Measurements from ENCODE around the gene ADCY2. TPM values are rescaled to one million over a fixed set of nuclear protein-coding genes. Genes with fewer than 3 reads are reported as not detected.

The ADCY2 gene
- total RNA-seq, 2 donors from 2014 or later: 5.2 to 17.7 TPM

GRCh38 chr5:7776442-7776841 lies 380.5 kb downstream of the ADCY2 start:
- DNase-seq (ENCODE audit: low spot score): no peak
- Histone ChIP-seq H3K27me3 (replicated peaks; ENCODE audit: insufficient read depth) (no peaks in the 10 kb centered on the region), H3K4me1 (replicated peaks) (no peaks in the 10 kb centered on the region), H3K9me3 (no peaks in the 10 kb centered on the region), H3K27ac (no peak overlapping the region), H3K36me3 (no peaks in the 10 kb centered on the region), H3K4me3 (no peak overlapping the region)
- TF ChIP-seq, protein P1, sequence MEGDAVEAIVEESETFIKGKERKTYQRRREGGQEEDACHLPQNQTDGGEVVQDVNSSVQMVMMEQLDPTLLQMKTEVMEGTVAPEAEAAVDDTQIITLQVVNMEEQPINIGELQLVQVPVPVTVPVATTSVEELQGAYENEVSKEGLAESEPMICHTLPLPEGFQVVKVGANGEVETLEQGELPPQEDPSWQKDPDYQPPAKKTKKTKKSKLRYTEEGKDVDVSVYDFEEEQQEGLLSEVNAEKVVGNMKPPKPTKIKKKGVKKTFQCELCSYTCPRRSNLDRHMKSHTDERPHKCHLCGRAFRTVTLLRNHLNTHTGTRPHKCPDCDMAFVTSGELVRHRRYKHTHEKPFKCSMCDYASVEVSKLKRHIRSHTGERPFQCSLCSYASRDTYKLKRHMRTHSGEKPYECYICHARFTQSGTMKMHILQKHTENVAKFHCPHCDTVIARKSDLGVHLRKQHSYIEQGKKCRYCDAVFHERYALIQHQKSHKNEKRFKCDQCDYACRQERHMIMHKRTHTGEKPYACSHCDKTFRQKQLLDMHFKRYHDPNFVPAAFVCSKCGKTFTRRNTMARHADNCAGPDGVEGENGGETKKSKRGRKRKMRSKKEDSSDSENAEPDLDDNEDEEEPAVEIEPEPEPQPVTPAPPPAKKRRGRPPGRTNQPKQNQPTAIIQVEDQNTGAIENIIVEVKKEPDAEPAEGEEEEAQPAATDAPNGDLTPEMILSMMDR (IDR thresholded peaks at IDR 0.05): no peak
- TF ChIP-seq POLR2A (IDR thresholded peaks at IDR 0.05) (no peak), POLR2AphosphoS5 (IDR thresholded peaks at IDR 0.05) (no peak)
- WGBS: 95% methylated on average over 4 of the region's 4 CpGs
- intact Hi-C loops (cut with DNase I): no loop called here

- Histone ChIP-seq H3K9me3 (no peaks in the 10 kb centered on the region), H3K36me3 (no peaks in the 10 kb centered on the region), H3K4me3 (no peak overlapping the region), H3K27me3 (replicated peaks; ENCODE audit: insufficient read depth) (no peaks in the 10 kb centered on the region), H3K27ac (no peak overlapping the region), H3K4me1 (replicated peaks) (no peaks in the 10 kb centered on the region)
- no peak for DNase-seq (ENCODE audit: low spot score)
- TF ChIP-seq, protein P1 (IDR thresholded peaks at IDR 0.05): no peak
- TF ChIP-seq POLR2A (IDR thresholded peaks at IDR 0.05) (no peak), POLR2AphosphoS5 (IDR thresholded peaks at IDR 0.05) (no peak)
- 66% methylated on average over 10 of the region's 10 CpGs for WGBS
- intact Hi-C loops (cut with DNase I): no loop called here
Observed at GRCh38 chr5:7779019-7780005, 383.4 kb downstream of the ADCY2 start.

DNA sequence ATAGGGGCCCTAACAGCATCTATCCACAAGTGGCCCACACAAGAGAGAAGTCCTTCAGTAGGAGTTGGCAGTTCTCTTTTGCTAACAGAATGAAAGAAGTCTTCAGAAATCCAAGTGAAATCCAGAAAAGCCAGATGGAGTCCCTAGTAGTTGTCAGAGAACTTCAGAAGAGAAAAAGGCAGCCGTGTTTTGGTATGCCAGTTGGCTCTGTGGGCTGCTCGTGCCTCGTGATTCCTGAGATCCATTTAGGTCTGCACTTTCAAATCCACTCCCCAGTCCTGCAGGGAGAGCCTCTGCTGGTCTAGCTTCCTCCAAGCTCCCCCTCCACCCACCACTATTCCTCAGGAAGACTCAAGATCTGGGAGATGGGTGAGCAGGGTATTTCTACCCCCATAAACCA lies 386.0 kb downstream of the ADCY2 start:
- Histone ChIP-seq H3K4me1 (replicated peaks) (no peaks in the 10 kb centered on the region), H3K9me3 (no peaks in the 10 kb centered on the region), H3K27ac (no peak overlapping the region), H3K4me3 (no peak overlapping the region), H3K36me3 (no peaks in the 10 kb centered on the region), H3K27me3 (replicated peaks; ENCODE audit: insufficient read depth) (no peaks in the 10 kb centered on the region)
- TF ChIP-seq, protein P1 (IDR thresholded peaks at IDR 0.05): no peak
- TF ChIP-seq POLR2A (IDR thresholded peaks at IDR 0.05): no peak
- TF ChIP-seq POLR2AphosphoS5 (IDR thresholded peaks at IDR 0.05): no peak
- intact Hi-C loops (cut with DNase I): no loop called here
- no peak for DNase-seq (ENCODE audit: low spot score)
- 34% methylated on average over 3 of the region's 3 CpGs for WGBS

- TF ChIP-seq POLR2AphosphoS5 (IDR thresholded peaks at IDR 0.05) (no peak), POLR2A (IDR thresholded peaks at IDR 0.05) (no peak)
- TF ChIP-seq, protein P1 (IDR thresholded peaks at IDR 0.05): no peak
- H3K27ac ChIP-seq: no peak overlapping the region
- 31% methylated on average over 4 of the region's 4 CpGs for WGBS
- DNase-seq (ENCODE audit: low spot score): no peak
- no peaks in the 10 kb centered on the region for H3K4me1 ChIP-seq (replicated peaks)
- no peaks in the 10 kb centered on the region for H3K27me3 ChIP-seq (replicated peaks; ENCODE audit: insufficient read depth)
- no peaks in the 10 kb centered on the region for H3K9me3 ChIP-seq
- H3K36me3 ChIP-seq: no peaks in the 10 kb centered on the region
- intact Hi-C loops (cut with DNase I): no loop called here
- H3K4me3 ChIP-seq: no peak overlapping the region
Observed at GRCh38 chr5:7784683-7785380, 388.9 kb downstream of the ADCY2 start.

All from prostate gland (tissue), 2 donors.